ENCODE data around the gene OPCML.
A peak's percentile ranks its signal among the peaks of the same experiment; 100 is the strongest.

OPCML gene

GRCh38 chr11:133536198-133536597 is 3.9 kb upstream of the OPCML start:
- no peak for DNase-seq

- no peak for DNase-seq
Observed at GRCh38 chr11:133533205-133533604, 904 bp upstream of the OPCML start.

GRCh38 chr11:133531458-133531857 is 843 bp downstream of the OPCML start:
- DNase-seq: no peak

GRCh38 chr11:133530501-133530835 is 1.8 kb downstream of the OPCML start:
- peak; percentile 69 for DNase-seq

GRCh38 chr11:133529807-133530500 is 2.3 kb downstream of the OPCML start:
- DNase-seq: no peak

GRCh38 chr11:133526790-133527189 is 5.5 kb downstream of the OPCML start:
- DNase-seq: no peak

- no peak for DNase-seq
Observed at GRCh38 chr11:133525976-133526375, 6.3 kb downstream of the OPCML start.

- no peak for DNase-seq
Observed at GRCh38 chr11:133524488-133524887, 7.8 kb downstream of the OPCML start.

- DNase-seq: no peak
Observed at GRCh38 chr11:133522344-133522743, 10.0 kb downstream of the OPCML start.

GRCh38 chr11:133521502-133521901 is 10.8 kb downstream of the OPCML start:
- no peak for DNase-seq

GRCh38 chr11:133520707-133521106 is 11.6 kb downstream of the OPCML start:
- DNase-seq: peak; percentile 65

GRCh38 chr11:133519560-133519959 is 12.7 kb downstream of the OPCML start:
- DNase-seq: no peak

GRCh38 chr11:133518702-133519264 is 13.5 kb downstream of the OPCML start:
- peak; percentile 80 for DNase-seq

GRCh38 chr11:133516845-133517244 is 15.5 kb downstream of the OPCML start:
- DNase-seq: peak; percentile 28

- peak; percentile 41 for DNase-seq
Observed at GRCh38 chr11:133515107-133515506, 17.2 kb downstream of the OPCML start.

GRCh38 chr11:133509924-133510697 is 22.2 kb downstream of the OPCML start:
- DNase-seq: peak; percentile 37

- peak; percentile 73 for DNase-seq
Observed at GRCh38 chr11:133508468-133508867, 23.8 kb downstream of the OPCML start.

- DNase-seq: peak; percentile 37
Observed at GRCh38 chr11:133507185-133507584, 25.1 kb downstream of the OPCML start.

GRCh38 chr11:133506551-133507094 is 25.7 kb downstream of the OPCML start:
- peak; percentile 38 for DNase-seq

GRCh38 chr11:133506023-133506422 is 26.3 kb downstream of the OPCML start:
- no peak for DNase-seq

GRCh38 chr11:133504906-133505305 is 27.4 kb downstream of the OPCML start:
- DNase-seq: peak; percentile 35

- peak; percentile 41 for DNase-seq
Observed at GRCh38 chr11:133503776-133504175, 28.5 kb downstream of the OPCML start.

GRCh38 chr11:133503236-133503635 is 29.1 kb downstream of the OPCML start:
- DNase-seq: peak; percentile 35
